GM21737 (cell line): ENCODE data around the gene OR8B2.
A peak's percentile ranks its signal among the peaks of the same experiment; 100 is the strongest.
"Not testable (repeated sequence)": the region's sequence is repeated elsewhere in the genome, so short reads cannot be mapped to it uniquely, and the experiment has no call there.

Experiments used
- ATAC-seq: cut with Tn5 transposase; IDR thresholded peaks from one replicate; pipeline ENCODE4 v1.9.1; 2021; ENCODE audit warnings: mild to moderate bottlenecking, moderate library complexity; ENCODE audit not compliant: unreplicated experiment

Gene OR8B2, protein sequence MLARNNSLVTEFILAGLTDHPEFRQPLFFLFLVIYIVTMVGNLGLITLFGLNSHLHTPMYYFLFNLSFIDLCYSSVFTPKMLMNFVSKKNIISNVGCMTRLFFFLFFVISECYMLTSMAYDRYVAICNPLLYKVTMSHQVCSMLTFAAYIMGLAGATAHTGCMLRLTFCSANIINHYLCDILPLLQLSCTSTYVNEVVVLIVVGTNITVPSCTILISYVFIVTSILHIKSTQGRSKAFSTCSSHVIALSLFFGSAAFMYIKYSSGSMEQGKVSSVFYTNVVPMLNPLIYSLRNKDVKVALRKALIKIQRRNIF

DNA sequence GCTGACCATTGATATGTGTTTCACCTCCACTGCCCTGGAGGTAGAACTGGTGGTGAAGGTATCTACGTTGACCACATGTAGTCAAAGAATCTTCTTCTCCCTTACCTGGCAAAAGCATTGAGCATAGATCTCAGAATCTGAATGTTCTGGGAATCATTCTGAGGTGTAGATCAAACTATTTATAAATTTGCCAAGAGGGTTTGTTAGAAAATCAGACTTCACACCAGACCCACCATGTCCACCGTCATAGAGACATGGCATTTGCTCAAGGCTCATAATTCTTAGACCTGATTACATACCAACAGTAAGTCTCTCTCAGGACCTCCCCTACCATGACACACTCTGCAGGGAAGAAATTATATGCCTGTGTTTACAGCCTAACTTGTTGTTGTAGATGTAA lies at the start of gene OR8B2:
Gene OR8B2, minus strand, starts transcription at position 101 of the 400 bp plus-strand sequence. CDS start 1,156 bp downstream, outside the sequence.
- ATAC-seq: no peak

DNA sequence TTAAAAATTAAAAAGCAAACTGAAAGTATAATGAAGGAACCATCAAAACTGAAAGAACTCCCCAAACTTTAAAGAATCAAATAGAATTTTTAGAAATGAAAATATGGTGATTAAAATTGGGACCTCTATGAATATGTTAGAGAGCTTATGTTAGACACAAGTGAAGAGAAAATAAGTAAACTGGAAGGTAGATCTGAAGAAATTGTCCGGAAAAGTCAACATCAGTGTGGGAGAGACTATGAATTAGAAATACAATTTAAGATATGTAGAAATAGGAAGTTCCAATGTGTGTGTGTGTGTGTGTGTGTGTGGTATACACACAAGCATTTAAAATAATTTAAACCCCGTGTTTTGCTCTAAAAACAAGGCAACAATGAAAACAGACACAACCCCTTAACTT lies 45.3 kb upstream of the OR8B2 start:
- ATAC-seq: no peak

DNA sequence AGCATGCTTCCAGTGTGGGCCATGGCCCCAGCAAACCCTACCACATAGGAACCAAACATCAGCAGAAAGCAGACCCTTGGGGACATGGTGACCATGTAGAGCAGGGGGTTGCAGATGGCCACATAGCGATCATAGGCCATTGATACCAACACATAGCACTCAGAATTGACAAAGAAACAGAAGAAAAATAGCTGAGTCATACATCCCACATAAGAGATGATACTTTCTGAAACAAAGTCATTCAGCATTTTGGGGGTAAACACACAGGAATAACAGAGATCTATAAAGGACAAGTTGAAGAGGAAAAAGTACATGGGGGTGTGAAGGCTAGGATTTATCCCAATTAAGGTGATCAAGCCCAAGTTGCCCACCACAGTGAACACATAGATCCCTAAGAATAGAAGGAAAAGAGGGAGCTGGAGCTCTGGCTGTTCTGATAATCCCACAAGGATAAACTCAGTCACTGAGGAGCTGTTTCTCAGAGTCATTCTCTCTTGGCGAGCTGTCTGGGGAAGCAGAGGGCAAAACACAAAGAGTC lies 40.2 kb upstream of the OR8B2 start, which contains the start of gene OR8B4:
Gene OR8B4, minus strand, starts transcription at position 488 of the 538 bp plus-strand sequence. Its CDS starts 0 bp downstream, at position 488.
- ATAC-seq: no peak

DNA sequence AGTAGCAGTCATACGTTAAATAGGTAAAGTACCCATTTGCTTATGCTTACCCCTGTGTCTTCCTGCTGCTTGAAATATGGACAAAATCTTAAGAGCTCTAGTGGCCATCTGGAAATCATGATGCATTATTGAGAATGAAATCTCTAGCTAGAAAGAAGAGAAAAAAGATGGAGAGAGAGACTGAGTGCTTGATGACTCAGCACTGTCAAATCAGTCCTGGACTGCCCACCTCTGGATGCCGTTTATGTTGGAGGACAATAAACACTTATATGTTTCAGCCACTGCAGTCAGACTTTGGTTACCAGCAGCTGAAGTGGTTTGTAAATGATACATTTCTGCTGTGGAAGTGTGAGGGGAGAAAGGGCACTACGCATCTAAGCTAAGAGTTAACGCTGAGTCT lies 36.7 kb upstream of the OR8B2 start:
- no peak for ATAC-seq

DNA sequence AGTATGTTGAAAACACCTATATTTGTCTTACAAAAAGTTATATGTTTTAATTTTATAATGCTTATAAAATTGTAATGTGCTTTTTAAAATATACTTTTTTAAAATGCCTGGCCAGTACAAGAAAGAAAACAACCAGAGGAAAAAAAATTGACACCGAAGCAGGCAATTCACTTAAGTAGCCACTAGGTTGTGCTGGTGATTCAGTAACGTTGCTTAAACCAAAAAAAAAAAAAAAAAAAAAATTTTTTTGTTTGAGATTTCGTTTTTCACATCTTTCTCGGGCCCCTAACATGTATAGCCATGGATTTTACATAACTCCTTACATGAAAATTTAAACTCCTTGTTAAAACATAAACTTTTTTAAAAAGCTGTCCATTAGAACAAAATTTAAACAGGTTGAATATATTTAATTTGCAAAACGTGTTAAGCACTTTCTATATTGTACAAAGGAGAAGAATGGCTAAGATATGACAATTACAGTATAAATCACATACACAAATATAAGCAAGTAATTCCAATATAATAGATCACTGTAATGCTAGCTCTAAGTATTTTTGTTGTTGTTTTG lies 31.1 kb upstream of the OR8B2 start:
- no peak for ATAC-seq

DNA sequence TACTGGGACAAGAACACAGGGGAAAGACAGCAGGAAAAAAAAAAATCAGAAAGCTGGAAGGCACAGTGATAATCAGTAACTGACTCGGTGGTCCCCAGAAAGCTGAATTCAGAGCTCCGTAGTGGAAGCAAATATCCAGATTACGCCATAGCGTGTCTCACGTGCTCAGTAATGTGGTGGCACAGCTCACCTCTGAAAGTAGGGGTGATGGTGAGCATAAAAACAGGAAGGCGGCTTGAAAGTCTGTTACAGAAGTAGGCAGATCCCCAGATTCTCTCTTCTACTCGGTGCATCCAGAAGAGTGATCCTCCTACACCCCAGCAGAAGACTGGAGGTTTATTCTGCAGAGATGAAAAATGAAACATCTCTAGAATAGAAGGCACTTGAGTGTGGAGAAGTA lies 25.6 kb upstream of the OR8B2 start:
- ATAC-seq: no peak

DNA sequence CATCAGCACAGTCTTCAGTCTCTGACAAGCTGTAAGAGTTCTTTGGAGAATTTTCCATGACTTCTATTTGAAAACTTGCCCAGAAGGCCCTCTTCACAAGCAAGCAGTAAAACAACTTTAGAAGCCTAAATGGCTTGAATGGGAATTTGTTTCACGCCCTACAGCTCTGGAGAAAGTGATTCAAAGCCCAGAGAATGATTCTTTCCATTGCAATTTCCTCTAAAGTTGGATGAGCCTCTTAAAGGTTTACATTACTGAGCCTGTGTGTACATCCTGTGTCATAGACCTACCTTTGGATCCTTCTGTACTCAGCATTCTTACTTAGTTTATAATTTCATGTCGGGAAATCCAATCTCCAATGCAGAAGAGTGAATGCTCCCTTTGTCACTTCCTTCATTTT lies 21.3 kb upstream of the OR8B2 start:
- no peak for ATAC-seq

DNA sequence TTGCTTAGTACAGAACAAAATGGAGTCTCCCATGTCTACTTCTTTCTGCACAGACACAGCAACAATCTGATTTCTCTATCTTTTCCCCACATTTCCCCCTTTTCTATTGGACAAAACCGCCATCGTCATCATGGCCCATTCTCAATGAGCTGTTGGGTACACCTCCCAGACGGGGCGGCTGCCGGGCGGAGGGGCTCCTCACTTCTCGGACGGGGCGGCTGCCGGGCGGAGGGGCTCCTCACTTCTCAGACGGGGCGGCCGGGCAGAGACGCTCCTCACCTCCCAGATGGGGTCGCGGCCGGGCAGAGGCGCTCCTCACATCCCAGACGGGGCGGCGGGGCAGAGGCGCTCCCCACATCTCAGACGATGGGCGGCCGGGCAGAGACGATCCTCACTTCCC lies 18.9 kb upstream of the OR8B2 start:
- ATAC-seq: not testable (repeated sequence)

DNA sequence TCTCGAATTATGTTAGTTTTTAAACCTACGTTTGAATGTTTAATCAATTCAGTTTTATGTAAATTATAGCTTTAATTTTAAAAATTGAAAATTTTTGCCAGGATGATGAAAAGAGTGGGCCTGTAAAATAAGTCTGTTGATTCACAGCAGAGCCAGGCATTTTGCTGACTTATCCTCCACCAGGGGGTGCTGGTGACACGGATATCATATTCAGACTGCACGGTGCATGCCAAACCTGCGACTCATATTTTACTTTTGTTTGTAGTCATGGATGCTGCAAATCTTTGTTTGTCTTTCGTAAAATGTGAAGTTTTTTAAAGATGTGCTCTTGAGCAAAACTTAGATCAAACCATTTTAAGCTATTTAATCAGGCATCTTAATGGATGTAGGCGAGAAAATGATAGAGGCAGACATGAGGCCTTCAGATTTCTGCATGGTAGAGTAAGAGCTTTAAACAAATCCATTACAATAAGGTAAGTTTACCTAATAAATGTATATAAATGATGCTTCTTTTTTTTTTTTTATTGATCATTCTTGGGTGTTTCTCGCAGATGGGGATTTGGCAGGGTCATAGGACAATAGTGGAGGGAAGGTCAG lies 18.1 kb upstream of the OR8B2 start:
- ATAC-seq: peak; percentile 76

DNA sequence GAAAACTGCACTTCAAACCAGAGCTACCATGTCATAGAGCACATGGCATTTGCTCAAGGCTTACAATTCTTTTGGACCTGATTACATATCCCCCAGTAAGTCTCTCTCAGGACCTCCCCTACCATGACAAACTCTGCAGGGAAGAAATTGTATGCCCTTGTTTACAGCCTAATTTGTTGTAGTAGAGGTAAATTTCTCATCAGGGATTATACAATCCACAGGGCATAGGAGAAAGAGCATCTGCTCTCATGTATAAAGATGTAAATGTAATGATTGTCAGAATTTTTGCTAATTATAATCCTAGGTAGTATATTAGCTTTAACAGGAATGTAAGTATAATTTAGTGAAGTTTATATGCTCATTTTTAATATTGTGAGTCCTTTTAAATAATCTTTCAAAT lies 14.6 kb upstream of the OR8B2 start, which contains the start of gene OR8B3:
Gene OR8B3, minus strand, starts transcription at position 101 of the 400 bp plus-strand sequence. CDS start 1,673 bp downstream, outside the sequence.
- no peak for ATAC-seq

DNA sequence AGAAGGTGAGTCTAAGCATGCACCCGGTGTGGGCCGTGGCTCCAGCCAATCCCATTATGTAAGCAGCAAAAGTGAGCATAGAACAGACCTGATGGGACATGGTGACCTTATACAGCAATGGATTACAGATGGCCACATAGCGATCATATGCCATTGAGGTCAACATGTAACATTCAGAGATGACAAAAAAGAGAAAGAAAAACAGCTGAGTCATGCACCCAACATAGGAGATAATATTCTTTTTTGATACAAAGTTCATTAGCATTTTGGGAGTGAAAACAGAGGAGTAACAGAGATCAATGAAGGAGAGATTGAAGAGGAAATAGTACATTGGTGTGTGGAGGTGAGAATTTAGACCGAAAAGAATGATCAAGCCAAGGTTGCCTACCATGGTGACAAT lies 12.5 kb upstream of the OR8B2 start:
- ATAC-seq: not testable (repeated sequence)

DNA sequence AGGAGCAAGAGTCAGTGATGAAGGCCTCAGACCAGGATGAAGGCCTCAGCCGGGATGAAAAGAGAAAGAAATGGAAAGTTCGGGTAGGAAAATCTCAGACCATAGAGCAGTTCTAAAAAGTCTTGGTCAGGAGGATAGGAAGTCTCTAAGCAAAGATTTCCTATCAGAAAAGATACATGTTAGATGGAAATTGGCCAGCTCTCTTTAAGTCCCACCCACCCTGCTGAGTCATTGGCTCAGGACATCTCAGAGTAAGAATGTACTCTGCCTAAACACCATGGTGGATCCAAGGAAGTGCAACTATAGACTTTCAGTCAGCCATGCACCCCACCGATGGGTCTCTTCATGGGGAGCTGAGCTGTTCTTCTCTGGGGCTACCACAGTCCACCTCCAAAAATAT lies 10.1 kb upstream of the OR8B2 start:
- no peak for ATAC-seq

DNA sequence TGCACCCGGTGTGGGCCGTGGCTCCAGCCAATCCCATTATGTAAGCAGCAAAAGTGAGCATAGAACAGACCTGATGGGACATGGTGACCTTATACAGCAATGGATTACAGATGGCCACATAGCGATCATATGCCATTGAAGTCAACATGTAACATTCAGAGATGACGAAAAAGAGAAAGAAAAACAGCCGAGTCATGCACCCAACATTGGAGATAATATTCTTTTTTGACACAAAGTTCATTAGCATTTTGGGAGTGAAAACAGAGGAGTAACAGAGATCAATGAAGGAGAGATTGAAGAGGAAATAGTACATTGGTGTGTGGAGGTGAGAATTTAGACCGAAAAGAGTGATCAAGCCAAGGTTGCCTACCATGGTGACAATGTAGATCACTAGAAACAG lies 1.4 kb downstream of the OR8B2 start:
- ATAC-seq: not testable (repeated sequence)

DNA sequence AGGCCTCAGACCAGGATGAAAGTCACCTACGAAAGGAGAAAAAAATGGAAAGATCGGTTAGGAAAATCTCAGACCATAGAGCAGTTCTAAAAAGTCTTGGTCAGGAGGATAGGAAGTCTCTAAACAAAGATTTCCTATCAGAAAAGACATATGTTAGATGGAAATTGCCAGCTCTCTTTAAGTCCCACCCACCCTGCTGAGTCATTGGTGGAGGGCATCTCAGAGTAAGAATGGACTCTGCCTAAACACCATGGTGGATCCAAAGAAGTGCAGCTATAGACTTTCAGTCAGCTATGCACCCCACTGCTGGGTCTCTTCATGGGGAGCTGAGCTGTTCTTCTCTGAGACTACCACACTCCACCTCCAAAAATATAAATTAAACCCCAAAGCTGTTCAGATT lies 3.7 kb downstream of the OR8B2 start:
- ATAC-seq: no peak

DNA sequence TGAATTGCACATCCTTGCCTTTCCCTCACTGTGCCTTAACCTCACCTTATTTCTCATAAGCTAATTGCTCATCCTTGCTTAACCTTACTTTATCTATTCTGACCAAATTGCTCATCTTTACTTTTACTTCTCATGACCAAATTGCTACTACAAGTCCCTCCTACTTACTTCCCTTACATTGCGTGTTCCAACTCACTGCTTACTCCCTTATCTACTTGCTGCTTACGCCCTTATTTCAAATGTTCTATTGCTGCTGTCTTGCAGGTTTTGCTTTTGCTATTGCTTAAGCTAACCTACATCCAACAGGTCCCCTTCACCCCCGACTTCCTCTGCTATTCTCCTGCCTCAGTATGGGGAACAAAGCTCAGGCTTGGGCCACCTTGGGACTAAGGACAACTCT lies 8.0 kb downstream of the OR8B2 start:
- no peak for ATAC-seq

DNA sequence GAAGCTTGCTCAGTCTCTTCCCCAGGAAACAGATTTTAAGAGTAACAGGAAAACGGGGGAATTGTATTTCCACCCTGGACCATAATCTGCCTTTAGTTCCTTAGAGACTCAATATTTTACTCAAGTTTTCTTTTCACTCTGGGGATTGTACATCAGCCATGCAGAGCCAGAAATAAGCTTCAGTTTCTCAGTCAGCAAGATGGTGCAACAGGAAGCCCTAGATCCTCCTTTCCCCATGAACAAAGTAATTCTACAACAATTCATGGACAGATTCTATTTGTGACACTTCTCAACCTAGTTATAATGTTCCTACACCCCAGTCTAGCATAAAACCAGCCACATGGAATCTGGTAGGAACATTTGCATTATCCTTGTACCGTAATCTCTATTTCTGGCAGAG lies 24.7 kb downstream of the OR8B2 start:
- no peak for ATAC-seq

DNA sequence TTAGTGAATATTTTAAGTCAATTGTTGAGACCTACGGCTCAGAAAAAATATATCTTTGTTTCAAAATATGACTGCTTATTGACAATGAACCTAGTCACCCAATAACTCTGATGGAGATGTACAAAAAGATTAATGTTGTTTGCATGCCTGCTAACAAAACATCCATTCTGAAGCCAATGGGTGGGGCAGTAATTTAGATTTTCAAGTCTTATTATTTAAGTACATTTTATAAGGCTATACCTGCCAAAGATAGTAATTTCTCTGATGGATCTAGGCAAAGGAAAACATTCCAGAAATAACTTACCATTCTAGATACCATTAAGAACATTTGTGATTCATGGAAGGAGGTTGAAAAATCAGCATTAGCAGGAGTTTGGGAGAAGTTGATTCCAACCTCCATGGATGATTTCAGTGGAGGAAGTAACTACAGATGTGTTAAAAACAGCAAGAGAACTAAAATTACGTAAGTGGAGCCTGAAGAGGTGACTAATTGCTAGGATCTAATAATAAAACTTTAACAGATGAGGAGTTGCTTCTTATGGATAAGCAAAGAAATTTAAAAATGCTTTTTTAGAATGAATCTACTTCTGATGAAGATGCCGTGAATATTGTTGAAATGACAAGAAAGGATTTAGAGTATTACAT lies 37.9 kb downstream of the OR8B2 start:
- ATAC-seq: no peak

DNA sequence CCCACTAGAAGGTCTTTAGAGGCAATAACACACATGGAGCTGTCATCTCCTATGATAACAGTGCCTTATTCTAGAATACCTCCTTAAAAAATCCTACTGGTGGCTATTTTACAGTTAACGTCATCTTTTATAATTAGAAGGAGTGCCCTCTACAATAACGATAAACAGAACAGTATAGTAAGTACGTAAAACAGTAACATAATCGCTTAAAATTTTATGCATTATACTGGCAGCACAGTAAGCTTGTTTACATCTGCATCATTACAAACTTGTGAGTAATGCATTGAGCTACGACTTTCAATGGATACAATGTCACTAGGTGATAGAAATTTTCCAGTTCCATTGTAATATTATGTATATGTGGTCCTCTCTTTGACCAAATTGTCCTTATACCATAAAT lies 40.0 kb downstream of the OR8B2 start:
- no peak for ATAC-seq

DNA sequence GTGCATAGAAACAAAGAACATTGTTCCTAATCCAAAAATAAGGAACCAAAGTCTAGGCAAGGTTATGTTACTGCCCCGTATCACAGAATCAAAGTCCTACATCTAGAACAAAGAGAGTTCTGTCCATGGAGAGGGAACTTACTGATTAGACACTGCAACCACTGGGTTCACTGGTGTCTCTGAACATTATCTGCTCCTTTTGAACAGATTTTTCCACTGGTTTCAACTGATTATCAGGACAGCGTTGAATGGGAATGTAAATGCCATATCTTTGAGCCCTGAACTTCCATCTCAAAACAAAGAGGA lies 44.2 kb downstream of the OR8B2 start:
- no peak for ATAC-seq

DNA sequence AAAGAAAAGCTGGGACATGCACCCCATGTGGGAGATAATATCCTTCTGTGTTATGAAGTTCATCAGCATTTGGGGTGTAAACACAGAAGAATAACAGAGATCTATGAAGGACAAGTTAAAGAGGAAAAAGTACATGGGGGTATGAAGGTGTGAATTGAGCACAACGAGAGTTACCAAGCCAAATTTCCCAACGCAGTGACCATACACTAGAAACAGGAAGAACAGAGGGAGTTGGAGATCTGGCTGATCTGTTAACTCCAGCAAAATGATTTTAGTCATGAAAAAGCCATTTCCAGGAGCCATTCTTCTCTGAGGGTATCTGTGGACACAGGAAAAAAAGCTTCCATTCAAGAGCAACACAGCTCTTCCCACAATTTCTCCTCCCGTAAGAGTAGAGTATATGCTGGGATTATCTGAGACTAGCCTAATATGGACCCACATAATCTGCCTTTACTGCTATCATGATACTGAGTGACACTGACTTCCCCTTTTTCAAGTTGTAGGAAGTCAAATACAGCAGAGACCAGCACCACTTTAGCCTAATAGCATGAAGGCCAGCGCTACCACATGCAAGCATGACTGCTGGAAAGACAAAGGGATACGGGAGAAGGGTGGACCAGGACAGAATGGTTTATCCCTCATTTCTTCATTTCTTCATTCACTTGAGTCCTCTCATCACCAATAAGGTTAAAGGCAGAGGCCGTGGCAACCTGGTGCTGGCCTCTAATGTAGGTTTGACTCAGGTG lies 44.7 kb downstream of the OR8B2 start:
- ATAC-seq: no peak
